GM19328 (cell line): ENCODE results near the gene IGSF9.

Experiments
- ATAC-seq: cut with Tn5 transposase; IDR thresholded peaks from one replicate; pipeline ENCODE4 v1.9.1; 2021; ENCODE audit warnings: mild to moderate bottlenecking, moderate library complexity; ENCODE audit not compliant: unreplicated experiment

Gene IGSF9, protein sequence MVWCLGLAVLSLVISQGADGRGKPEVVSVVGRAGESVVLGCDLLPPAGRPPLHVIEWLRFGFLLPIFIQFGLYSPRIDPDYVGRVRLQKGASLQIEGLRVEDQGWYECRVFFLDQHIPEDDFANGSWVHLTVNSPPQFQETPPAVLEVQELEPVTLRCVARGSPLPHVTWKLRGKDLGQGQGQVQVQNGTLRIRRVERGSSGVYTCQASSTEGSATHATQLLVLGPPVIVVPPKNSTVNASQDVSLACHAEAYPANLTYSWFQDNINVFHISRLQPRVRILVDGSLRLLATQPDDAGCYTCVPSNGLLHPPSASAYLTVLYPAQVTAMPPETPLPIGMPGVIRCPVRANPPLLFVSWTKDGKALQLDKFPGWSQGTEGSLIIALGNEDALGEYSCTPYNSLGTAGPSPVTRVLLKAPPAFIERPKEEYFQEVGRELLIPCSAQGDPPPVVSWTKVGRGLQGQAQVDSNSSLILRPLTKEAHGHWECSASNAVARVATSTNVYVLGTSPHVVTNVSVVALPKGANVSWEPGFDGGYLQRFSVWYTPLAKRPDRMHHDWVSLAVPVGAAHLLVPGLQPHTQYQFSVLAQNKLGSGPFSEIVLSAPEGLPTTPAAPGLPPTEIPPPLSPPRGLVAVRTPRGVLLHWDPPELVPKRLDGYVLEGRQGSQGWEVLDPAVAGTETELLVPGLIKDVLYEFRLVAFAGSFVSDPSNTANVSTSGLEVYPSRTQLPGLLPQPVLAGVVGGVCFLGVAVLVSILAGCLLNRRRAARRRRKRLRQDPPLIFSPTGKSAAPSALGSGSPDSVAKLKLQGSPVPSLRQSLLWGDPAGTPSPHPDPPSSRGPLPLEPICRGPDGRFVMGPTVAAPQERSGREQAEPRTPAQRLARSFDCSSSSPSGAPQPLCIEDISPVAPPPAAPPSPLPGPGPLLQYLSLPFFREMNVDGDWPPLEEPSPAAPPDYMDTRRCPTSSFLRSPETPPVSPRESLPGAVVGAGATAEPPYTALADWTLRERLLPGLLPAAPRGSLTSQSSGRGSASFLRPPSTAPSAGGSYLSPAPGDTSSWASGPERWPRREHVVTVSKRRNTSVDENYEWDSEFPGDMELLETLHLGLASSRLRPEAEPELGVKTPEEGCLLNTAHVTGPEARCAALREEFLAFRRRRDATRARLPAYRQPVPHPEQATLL

DNA sequence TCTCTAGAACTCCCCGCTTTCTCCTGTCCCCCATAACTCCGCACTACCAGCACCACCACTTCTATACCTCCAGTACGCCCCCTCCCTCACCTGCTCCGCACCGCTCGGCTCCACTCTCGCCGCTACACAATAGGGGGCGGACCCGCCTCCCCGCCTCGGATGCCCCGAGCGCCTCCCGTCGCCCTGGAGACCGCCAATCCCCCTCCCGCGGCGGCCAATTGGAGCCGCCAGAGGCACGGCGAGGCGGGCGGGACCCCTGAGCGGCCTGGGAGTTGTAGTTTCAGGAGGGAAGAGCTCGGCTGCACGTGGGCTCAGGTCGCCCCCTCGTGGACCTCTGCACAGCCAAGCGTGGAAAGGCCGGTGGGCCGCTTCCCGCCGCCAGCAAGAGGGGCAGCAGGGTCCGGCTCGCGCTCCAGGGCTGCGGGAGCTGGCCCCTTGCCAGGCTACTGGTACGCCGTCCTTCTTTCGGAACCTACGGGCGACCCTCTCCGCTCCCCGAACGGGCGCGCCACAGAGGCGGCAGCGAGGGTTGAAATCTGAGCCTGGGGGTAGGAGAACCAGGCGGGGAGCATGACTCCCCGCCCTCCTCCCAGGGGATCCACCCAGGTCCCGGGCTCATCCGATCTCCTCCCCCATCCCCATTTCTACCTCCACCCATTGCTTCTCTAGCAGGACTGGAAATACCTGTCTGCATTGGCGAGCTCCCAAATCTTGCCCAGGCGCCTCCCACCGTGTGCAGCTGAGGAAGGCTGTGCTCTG, at the start of gene IGSF9:
Gene IGSF9 (minus strand): TSS at position 131 of the 759 bp plus-strand sequence. CDS start 2,159 bp downstream, outside the sequence.
- no peak for ATAC-seq

GRCh38 chr1:159994896-159995295, 49.5 kb upstream of the IGSF9 start:
- ATAC-seq: no peak

- no peak for ATAC-seq
Measured at GRCh38 chr1:159993911-159994310, 48.5 kb upstream of the IGSF9 start.

- ATAC-seq: no peak
Measured at GRCh38 chr1:159992161-159992560, 46.7 kb upstream of the IGSF9 start.

DNA sequence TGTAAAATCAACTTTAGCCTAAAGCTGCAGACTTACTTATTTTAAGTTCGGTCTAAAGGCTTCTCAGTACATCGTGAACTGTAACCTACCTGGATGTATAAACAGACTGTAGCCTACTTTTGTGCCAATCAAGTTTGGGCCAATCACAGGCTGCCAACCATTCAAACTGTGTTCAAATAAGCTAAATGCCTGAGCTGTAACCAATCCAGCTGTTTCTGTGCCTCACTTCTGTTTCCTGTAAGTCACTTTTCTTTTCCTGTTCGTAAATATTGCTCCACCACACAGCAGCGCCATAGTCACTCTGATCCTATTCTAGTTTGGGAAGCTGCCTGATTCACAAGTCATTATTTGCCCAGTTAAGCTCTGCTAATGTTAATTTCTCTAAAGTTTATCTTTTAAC, 46.1 kb upstream of the IGSF9 start:
- ATAC-seq: no peak

DNA sequence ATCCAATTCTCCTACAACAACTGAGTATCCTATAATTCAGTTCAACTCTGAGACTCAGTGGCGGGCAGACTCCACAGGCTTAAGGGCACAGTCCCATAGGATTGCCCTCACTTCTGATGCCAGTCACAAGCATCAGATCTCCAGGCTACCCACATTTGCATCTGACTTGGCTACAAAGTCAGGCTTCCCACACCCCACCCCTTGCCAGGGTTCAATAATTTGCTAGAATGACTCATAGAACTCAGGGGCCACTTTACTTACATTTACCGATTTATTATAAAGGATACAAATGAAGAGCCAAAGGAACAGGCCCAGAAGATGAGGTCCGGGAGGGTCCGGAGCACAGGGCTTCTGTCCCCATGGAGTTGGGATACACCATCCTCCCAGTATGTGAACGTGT, 44.6 kb upstream of the IGSF9 start:
- ATAC-seq: no peak

- ATAC-seq: no peak
Measured at GRCh38 chr1:159989581-159989980, 44.2 kb upstream of the IGSF9 start.

- no peak for ATAC-seq
Measured at GRCh38 chr1:159988006-159988405, 42.6 kb upstream of the IGSF9 start.

DNA sequence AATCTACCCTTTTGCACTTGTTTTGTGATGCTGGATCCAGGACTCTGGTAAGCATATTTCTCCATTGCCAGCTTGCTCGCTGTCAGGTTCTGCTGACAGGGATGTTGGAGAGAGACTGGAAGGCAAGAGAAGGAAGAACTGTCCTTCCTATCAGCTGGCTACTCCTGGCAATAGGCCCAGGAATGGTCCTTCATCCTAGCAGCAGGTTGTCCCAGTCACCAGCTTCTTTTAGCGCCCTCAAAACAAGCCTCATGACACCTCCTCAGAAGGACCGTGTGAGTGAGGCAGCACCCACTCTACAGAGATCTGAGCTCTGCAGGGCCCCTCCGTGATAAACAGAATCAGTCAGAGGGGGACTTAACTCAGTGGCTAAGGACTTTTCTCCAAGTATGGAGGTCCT, 41.8 kb upstream of the IGSF9 start:
- no peak for ATAC-seq

GRCh38 chr1:159986531-159986930, 41.1 kb upstream of the IGSF9 start:
- no peak for ATAC-seq

- no peak for ATAC-seq
Measured at GRCh38 chr1:159986093-159986492, 40.7 kb upstream of the IGSF9 start.

DNA sequence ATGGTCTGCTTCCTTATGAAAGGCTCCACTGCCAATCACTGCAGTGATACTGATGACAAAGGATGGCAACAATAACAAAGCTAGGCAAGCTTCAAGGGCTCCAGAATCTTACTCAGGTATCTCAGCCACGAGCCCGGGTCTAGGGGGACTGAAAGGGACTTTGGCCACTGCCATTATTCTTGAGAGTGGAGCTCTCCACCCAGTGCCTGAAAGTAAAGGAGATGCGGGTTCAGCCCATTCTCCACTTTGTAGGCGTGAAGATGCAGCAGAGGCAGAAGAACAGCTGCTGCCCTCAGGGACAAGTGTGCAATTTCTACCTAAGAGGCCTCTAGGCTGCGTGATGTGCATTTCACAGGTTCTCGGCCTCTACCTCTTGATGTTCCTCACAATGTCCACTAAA, 40.1 kb upstream of the IGSF9 start:
- ATAC-seq: no peak

DNA sequence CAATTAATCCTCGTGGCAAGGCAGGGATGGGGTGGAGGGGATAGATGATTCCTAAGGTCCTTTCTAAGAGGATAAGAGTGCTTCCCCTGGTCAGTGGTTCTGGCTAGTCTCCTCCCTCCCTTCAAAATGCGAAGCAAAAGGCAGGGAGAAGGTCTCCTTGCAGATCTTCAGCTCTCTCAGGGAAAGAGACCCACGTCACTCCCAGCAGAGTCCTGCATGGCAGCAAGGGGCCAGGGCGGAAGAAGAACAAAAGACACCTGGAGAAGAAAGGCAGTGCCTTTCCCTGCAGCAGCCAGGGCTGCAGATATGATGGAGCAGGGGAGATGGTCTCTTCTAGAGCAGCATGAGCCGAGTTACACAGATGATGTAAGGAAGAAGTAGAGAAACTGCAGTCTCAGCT, 38.3 kb upstream of the IGSF9 start:
- ATAC-seq: no peak

- no peak for ATAC-seq
Measured at GRCh38 chr1:159982280-159982679, 36.9 kb upstream of the IGSF9 start.

GRCh38 chr1:159981351-159982055, 36.1 kb upstream of the IGSF9 start:
- ATAC-seq: no peak

- no peak for ATAC-seq
Measured at GRCh38 chr1:159980786-159981185, 35.4 kb upstream of the IGSF9 start.

- no peak for ATAC-seq
Measured at GRCh38 chr1:159980076-159980475, 34.7 kb upstream of the IGSF9 start.

DNA sequence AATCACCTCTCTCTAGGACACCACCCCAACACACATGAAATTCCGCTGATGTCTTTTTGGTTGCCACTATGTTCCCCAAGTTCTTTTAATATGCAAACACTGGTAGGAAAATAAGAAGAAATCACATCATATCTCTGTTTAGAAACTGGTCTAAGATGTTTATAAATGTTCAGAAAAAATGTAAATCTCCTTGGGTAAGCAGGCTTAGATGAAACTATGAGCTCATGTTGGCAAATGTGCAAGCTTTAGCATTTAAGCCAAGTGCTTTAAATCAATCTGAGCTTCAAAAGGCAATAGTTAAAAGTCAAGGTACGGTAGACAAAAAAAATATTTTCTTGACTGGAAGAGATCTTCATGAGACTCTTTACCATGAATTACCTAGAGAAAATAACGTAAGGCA, 33.8 kb upstream of the IGSF9 start:
- ATAC-seq: no peak

DNA sequence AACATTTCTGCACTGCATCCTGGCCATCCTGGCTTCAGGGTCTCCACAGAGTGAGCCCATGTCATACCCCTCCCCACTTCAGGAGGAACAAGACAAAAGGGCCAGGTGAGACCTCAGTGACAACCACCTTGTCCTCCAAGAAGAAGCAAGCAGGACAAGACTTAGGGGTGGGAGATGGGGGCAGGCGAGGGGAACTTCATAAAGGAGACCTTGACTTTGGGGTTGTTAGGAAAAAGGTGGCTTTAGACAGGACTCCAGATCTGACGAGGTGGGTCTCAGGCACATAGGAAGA, 32.6 kb upstream of the IGSF9 start:
- no peak for ATAC-seq

- no peak for ATAC-seq
Measured at GRCh38 chr1:159977364-159978106, 32.1 kb upstream of the IGSF9 start.
